HepG2 (cell line): ENCODE results near the gene HTRA3. TPM values are rescaled to one million over a fixed set of nuclear protein-coding genes. Genes with fewer than 3 reads are reported as not detected.

Experiments
- ELF4 ChIP-seq: sonication (generic); formaldehyde crosslinking; IDR thresholded peaks from 2 replicates; pipeline ENCODE4 v1.5.0; 2020; ENCODE audit warnings: missing genetic modification reagents, mild to moderate bottlenecking, moderate library complexity, borderline replicate concordance
- ETV5 ChIP-seq: IDR thresholded peaks from 2 replicates; pipeline ENCODE4 v1.6.1; 2018; ENCODE audit warnings: missing biosample characterization, missing genetic modification reagents, inconsistent platforms, borderline replicate concordance
- GTF2F1 ChIP-seq: fragments of 150-350 bp; IDR thresholded peaks from 2 replicates; pipeline ENCODE4 v1.6.1; 2014; ENCODE audit warnings: low read length
- IRX3 ChIP-seq: sonication (generic); formaldehyde crosslinking; IDR thresholded peaks from 2 replicates; pipeline ENCODE4 v1.8.1; 2023; ENCODE audit warnings: mild to moderate bottlenecking, low read depth, missing genetic modification reagents, borderline replicate concordance
- POLR2A ChIP-seq, 2 experiments: IDR thresholded peaks; 2 replicates each; pipeline ENCODE4 v1.6.1; 2011; ENCODE audit warnings: low read depth in 2 of 2, low read length in 2 of 2, mild to moderate bottlenecking in 1 of 2, moderate library complexity in 1 of 2; ENCODE audit not compliant: insufficient read depth in 1 of 2
- SAP130 ChIP-seq: IDR thresholded peaks from 2 replicates; pipeline ENCODE4 v1.6.1; 2016; ENCODE audit warnings: low read depth
- TBX3 ChIP-seq: fragments of 450-650 bp; IDR thresholded peaks from 2 replicates; pipeline ENCODE4 v1.6.1; 2017; ENCODE audit warnings: antibody characterized with exemption, mild to moderate bottlenecking, inconsistent platforms, borderline replicate concordance
- ZIK1 ChIP-seq: sonication (generic); formaldehyde crosslinking; IDR thresholded peaks from 2 replicates; pipeline ENCODE4 v1.5.0; 2020; ENCODE audit warnings: mild to moderate bottlenecking, low read depth, missing genetic modification reagents, borderline replicate concordance
- ZNF281 ChIP-seq: sonication (generic); formaldehyde crosslinking; IDR thresholded peaks from 2 replicates; pipeline ENCODE4 v1.4.0; 2020; ENCODE audit warnings: missing genetic modification reagents, borderline replicate concordance
- ZNF331 ChIP-seq: sonication (generic); formaldehyde crosslinking; IDR thresholded peaks from 2 replicates; pipeline ENCODE4 v1.4.0; 2020; ENCODE audit warnings: missing genetic modification reagents
- ZNF382 ChIP-seq: sonication (generic); formaldehyde crosslinking; IDR thresholded peaks from 2 replicates; pipeline ENCODE4 v1.5.0; 2020; ENCODE audit warnings: missing genetic modification reagents, mild to moderate bottlenecking, borderline replicate concordance
- ZNF441 ChIP-seq: sonication (generic); formaldehyde crosslinking; IDR thresholded peaks from 2 replicates; pipeline ENCODE4 v1.7.0; 2021; ENCODE audit warnings: missing genetic modification reagents, borderline replicate concordance
- ZNF788 ChIP-seq: sonication (generic); formaldehyde crosslinking; IDR thresholded peaks from 2 replicates; pipeline ENCODE4 v1.5.0; 2020; ENCODE audit warnings: mild to moderate bottlenecking, missing genetic modification reagents, borderline replicate concordance
- ZNF800 ChIP-seq: sonication (generic); formaldehyde crosslinking; IDR thresholded peaks from 2 replicates; pipeline ENCODE4 v1.4.0; 2020; ENCODE audit warnings: missing genetic modification reagents
- polyA plus RNA-seq, 8 experiments: library from polyadenylated mRNA; depleted of rRNA in 3 of 8; stranded (reverse) in 7 of 8; unstranded in 1 of 8; fragments of >200 nt; fragmentation: Illumina TruSeq in 4 of 8; extraction: Trizol in 4 of 8; gene quantifications; 2 replicates each; pipeline versions ENCODE4 v1.2.1 to v1.2.3, GENCODE V29; 2011 to 2016; ENCODE audit warnings: low read depth in 4 of 8, missing spikeins in 1 of 8, mixed read lengths in 1 of 8; ENCODE audit not compliant: insufficient read depth in 1 of 8
- total RNA-seq, 5 experiments: library from RNA; depleted of rRNA; stranded (reverse); fragments of >200 nt; fragmentation: Illumina TruSeq; extraction: Trizol; gene quantifications; 2 replicates each; pipeline ENCODE4 v1.2.3, GENCODE V29; 2016; ENCODE audit warnings: low read depth in 1 of 5
- TF ChIP-seq, protein P1 (sequence below): sonication (generic); formaldehyde crosslinking; IDR thresholded peaks from 2 replicates; pipeline ENCODE4 v1.4.0; 2020; ENCODE audit warnings: missing genetic modification reagents, borderline replicate concordance

The HTRA3 gene
- total and polyA plus RNA-seq, 2 of the 13 experiments (the other 11 are each of a cell fraction or from before 2014, with no cell fraction given): 0.17 TPM; not detected in 1

- TF ChIP-seq, protein P1, sequence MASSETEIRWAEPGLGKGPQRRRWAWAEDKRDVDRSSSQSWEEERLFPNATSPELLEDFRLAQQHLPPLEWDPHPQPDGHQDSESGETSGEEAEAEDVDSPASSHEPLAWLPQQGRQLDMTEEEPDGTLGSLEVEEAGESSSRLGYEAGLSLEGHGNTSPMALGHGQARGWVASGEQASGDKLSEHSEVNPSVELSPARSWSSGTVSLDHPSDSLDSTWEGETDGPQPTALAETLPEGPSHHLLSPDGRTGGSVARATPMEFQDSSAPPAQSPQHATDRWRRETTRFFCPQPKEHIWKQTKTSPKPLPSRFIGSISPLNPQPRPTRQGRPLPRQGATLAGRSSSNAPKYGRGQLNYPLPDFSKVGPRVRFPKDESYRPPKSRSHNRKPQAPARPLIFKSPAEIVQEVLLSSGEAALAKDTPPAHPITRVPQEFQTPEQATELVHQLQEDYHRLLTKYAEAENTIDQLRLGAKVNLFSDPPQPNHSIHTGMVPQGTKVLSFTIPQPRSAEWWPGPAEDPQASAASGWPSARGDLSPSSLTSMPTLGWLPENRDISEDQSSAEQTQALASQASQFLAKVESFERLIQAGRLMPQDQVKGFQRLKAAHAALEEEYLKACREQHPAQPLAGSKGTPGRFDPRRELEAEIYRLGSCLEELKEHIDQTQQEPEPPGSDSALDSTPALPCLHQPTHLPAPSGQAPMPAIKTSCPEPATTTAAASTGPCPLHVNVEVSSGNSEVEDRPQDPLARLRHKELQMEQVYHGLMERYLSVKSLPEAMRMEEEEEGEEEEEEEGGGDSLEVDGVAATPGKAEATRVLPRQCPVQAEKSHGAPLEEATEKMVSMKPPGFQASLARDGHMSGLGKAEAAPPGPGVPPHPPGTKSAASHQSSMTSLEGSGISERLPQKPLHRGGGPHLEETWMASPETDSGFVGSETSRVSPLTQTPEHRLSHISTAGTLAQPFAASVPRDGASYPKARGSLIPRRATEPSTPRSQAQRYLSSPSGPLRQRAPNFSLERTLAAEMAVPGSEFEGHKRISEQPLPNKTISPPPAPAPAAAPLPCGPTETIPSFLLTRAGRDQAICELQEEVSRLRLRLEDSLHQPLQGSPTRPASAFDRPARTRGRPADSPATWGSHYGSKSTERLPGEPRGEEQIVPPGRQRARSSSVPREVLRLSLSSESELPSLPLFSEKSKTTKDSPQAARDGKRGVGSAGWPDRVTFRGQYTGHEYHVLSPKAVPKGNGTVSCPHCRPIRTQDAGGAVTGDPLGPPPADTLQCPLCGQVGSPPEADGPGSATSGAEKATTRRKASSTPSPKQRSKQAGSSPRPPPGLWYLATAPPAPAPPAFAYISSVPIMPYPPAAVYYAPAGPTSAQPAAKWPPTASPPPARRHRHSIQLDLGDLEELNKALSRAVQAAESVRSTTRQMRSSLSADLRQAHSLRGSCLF: no peak
- TF ChIP-seq ZIK1 (CRISPR knock-in tag) (no peak), SAP130 (peak; percentile 55), TBX3 (no peak), ZNF441 (CRISPR knock-in tag) (no peak), POLR2A (IDR thresholded peaks at IDR 0.05; ENCODE audit: insufficient read depth in 1 of 2, low read depth in 2 of 2, low read length in 2 of 2) (no peak), ZNF382 (CRISPR knock-in tag) (no peak), ZNF788 (CRISPR knock-in tag) (peak; percentile 32; the same call in 1 of the 2 replicates), ETV5 (peak; percentile 28; the same call in 1 of the 2 replicates), ZNF331 (CRISPR knock-in tag) (0 out of 2 replicates have a peak, but pooled peaks have one; percentile 18), ELF4 (no peak), GTF2F1 (no peak), IRX3 (CRISPR knock-in tag) (no peak), ZNF800 (no peak), ZNF281 (CRISPR knock-in tag) (no peak)
Measured at GRCh38 chr4:8238515-8239053, 31.0 kb upstream of the HTRA3 start (continued).
